ENCODE measurements around the gene IFNG.
A peak's percentile ranks its signal among the peaks of the same experiment; 100 is the strongest.

The IFNG gene

GRCh38 chr12:68113644-68114043 lies 45.9 kb downstream of the IFNG start:
- peak; percentile 59 for DNase-seq

DNA sequence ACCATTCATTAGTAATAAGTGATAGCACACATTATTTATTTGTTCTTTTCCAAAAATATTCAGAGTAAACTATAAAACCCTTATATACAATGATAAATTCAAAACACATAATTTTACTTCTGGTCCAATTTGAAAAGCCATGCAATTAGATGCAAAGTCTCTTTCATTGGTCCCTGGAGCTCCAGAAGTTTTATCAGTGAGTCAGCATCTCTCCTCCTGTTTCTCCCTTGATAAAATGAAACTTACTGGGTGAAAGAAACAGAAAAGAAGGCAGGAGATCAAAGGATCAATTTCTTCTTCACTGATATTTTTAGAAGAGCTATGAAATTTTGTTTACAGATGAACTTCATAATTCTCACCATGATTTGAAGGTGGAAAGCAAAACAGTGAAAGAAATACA lies 47.5 kb downstream of the IFNG start:
- DNase-seq: no peak

GRCh38 chr12:68109444-68110217 lies 49.9 kb downstream of the IFNG start:
- DNase-seq: no peak

DNA sequence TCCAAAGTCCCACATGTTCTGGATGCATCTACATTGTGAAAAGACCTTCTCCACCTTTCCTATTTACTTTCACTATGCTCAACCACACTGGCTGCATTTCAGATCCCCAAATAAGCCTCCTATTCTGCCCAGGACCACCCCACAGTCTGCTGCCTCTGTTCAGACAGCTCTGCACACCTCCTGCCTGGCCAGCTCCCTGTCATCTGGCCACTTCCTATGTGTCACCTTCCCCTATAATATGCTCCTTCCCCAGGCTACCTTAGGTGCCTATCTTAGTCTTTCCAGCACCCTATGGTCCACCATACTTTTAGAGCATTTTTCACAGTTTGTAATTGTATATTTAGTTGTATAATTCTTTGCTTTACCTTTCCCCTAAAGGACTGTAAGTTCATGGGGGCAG lies 50.5 kb downstream of the IFNG start:
- no peak for DNase-seq

- no peak for DNase-seq
Observed at GRCh38 chr12:68106660-68107059, 52.9 kb downstream of the IFNG start.

DNA sequence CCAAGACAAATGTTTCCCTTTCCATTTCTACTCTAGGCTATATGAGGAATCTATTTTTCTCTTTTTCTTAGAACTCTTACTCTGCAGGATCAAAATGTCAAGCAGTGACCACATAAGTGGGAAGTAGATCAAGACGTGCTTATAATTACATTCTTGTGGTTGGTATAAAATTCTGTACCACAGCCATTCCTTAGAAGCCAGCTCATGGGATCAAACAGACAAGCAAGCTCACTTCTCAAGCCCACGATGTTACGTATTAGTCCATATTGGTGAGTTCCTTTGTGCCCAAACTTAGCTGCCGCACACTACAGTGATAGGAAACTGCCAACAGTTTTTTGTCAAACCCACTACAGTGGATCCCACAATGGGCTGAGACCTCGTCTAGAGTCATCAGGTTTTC lies 53.4 kb downstream of the IFNG start:
- DNase-seq: no peak

Measured in CD4-positive, alpha-beta T cell treated with Interleukin-17A for 1 hour (primary cell).